GM12878 (cell line): ENCODE measurements around the gene IGFBP1. TPM values are rescaled to one million over a fixed set of nuclear protein-coding genes. Genes with fewer than 3 reads are reported as not detected.
"Not testable (repeated sequence)": the region's sequence is repeated elsewhere in the genome, so short reads cannot be mapped to it uniquely, and the experiment has no call there.

ENCODE experiments used
- ATAC-seq: fragments of 200-7000 bp; cut with Tn5 transposase; 3 replicates; pipeline ENCODE4 v1.9.1; 2020; ENCODE audit warnings: mild to moderate bottlenecking, moderate library complexity
- Bru-seq: library from RNA; stranded (reverse); fragments of 400-500 nt; gene quantifications from one replicate; lab custom pipeline; 2021; lab: Mats Ljungman, UMichigan
- BruChase-seq, 2 experiments: library from RNA; stranded (reverse); fragments of 400-500 nt; gene quantifications; one replicate each; lab custom pipeline; 2021; lab: Mats Ljungman, UMichigan
- BruUV-seq: library from RNA; stranded (reverse); fragments of 400-500 nt; replicated peaks from 2 replicates; lab custom pipeline; 2021; lab: Mats Ljungman, UMichigan
- CTCF ChIA-PET: fragments of 300-600 bp; sonication (Branson Sonifier 250); formaldehyde crosslinking; extraction: SDS; loops from one replicate; lab custom pipeline; 2021; ENCODE audit warnings: inconsistent platforms; lab: Yijun Ruan, JAX
- POLR2A ChIA-PET: fragments of 350-600 bp; formaldehyde crosslinking; extraction: SDS; loops from one replicate; lab custom pipeline; 2021; ENCODE audit warnings: inconsistent platforms; lab: Charles Lee
- RAD21 ChIA-PET: fragments of 300-600 bp; sonication (Branson Sonifier 250); formaldehyde crosslinking; loops from one replicate; lab custom pipeline; 2023; ENCODE audit warnings: antibody characterized with exemption; ENCODE audit not compliant: unreplicated experiment; lab: Charles Lee
- SMC1A ChIA-PET: fragments of 300-600 bp; sonication (Branson Sonifier 250); formaldehyde crosslinking; loops from one replicate; lab custom pipeline; 2023; ENCODE audit not compliant: unreplicated experiment, uncharacterized antibody; lab: Charles Lee
- DNase-seq: peaks from one replicate; pipeline ENCODE4 v3.0.0-alpha.2; 2011; ENCODE audit warnings: low read depth, low spot score
- FAIRE-seq: peaks from 3 replicates; lab custom pipeline; 2011; peaks lifted over from hg19 to GRCh38; lab: Jason Lieb, UNC
- H2AFZ ChIP-seq: 2 replicates; pipeline ENCODE4 v1.6.0; 2011; ENCODE audit warnings: low read depth, low read length, control low read depth; ENCODE audit not compliant: control insufficient read depth
- H3K27ac ChIP-seq: 2 replicates; pipeline ENCODE4 v1.5.1; 2011; ENCODE audit warnings: control low read depth; ENCODE audit not compliant: control insufficient read depth, insufficient read depth
- H3K27me3 ChIP-seq, 2 experiments: replicated peaks in 1 of 2; 2 replicates each; pipeline versions ENCODE4 v1.6.0 to v1.6.1; 2011; ENCODE audit warnings: low read length in 1 of 2; ENCODE audit not compliant: control insufficient read depth in 2 of 2, insufficient read depth in 2 of 2
- H3K36me3 ChIP-seq, 2 experiments: 2 replicates each; pipeline ENCODE4 v1.5.1; 2011; ENCODE audit warnings: low read length in 1 of 2; ENCODE audit not compliant: control insufficient read depth in 2 of 2, insufficient read depth in 2 of 2
- H3K4me1 ChIP-seq: 2 replicates; pipeline ENCODE4 v1.6.1; 2011; ENCODE audit warnings: mild to moderate bottlenecking, low read length, moderate library complexity, mixed read lengths; ENCODE audit not compliant: control insufficient read depth, insufficient read depth
- H3K4me2 ChIP-seq: 2 replicates; pipeline ENCODE4 v1.6.0; 2011; ENCODE audit warnings: control low read depth; ENCODE audit not compliant: control insufficient read depth, insufficient read depth
- H3K4me3 ChIP-seq: fragments of 200-600 bp; sonication (generic); 2 replicates; pipeline ENCODE4 v1.5.1; 2016
- H3K79me2 ChIP-seq: 2 replicates; pipeline ENCODE4 v1.6.0; 2011; ENCODE audit warnings: low read length; ENCODE audit not compliant: control insufficient read depth, insufficient read depth
- H3K9ac ChIP-seq: 2 replicates; pipeline ENCODE4 v1.8.0; 2011; ENCODE audit warnings: low read length, control low read depth, mixed read lengths; ENCODE audit not compliant: control insufficient read depth, insufficient read depth
- H3K9me3 ChIP-seq: replicated peaks from 3 replicates; pipeline ENCODE4 v1.5.1; 2011; ENCODE audit warnings: mild to moderate bottlenecking, low read length; ENCODE audit not compliant: control insufficient read depth, insufficient read depth
- H4K20me1 ChIP-seq: 2 replicates; pipeline ENCODE4 v1.6.0; 2011; ENCODE audit not compliant: control insufficient read depth, insufficient read depth
- BACH1 ChIP-seq: fragments of 450-650 bp; IDR thresholded peaks from 2 replicates; pipeline ENCODE4 v1.6.1; 2017; ENCODE audit warnings: mild to moderate bottlenecking, borderline replicate concordance
- EZH2 ChIP-seq: IDR thresholded peaks from 2 replicates; pipeline ENCODE4 v1.6.1; 2012; ENCODE audit warnings: low read depth, mild to moderate bottlenecking, control low read depth, inconsistent platforms, low read length, borderline replicate concordance; ENCODE audit not compliant: control insufficient read depth
- FOXK2 ChIP-seq: fragments of 450-650 bp; IDR thresholded peaks from 2 replicates; pipeline ENCODE4 v1.6.1; 2017; ENCODE audit warnings: mild to moderate bottlenecking, moderate library complexity
- RCOR1 ChIP-seq: conservative IDR thresholded peaks from 2 replicates; pipeline ENCODE4 v1.6.1; 2012; ENCODE audit warnings: low read depth, low read length, improper control_type of control experiment
- SMC3 ChIP-seq: IDR thresholded peaks from 2 replicates; pipeline ENCODE4 v1.6.1; 2011; ENCODE audit warnings: low read length, improper control_type of control experiment, borderline replicate concordance
- STAT1 ChIP-seq: fragments of 450-650 bp; conservative IDR thresholded peaks from 2 replicates; pipeline ENCODE4 v1.6.1; 2014; ENCODE audit warnings: antibody characterized with exemption, mild to moderate bottlenecking
- TCF3 ChIP-seq: IDR thresholded peaks from 2 replicates; pipeline ENCODE4 v1.6.1; 2012; ENCODE audit warnings: low read depth, mild to moderate bottlenecking, low read length, borderline replicate concordance; ENCODE audit not compliant: insufficient read depth
- ZZZ3 ChIP-seq: IDR thresholded peaks from 2 replicates; pipeline ENCODE4 v1.6.1; 2011; ENCODE audit warnings: low read depth; ENCODE audit not compliant: control insufficient read depth, insufficient read length
- WGBS: methylation state at CpG from one replicate; pipeline ENCODE4 v1.1.6; 2016; ENCODE audit warnings: low lambda C conversion rate; ENCODE audit not compliant: insufficient replicate concordance, insufficient coverage; ENCODE audit errors: missing lambda C conversion rate; 5-methylcytosine and 5-hydroxymethylcytosine counted together
- in situ Hi-C: fragments of 300-500 bp; cut with MboI; formaldehyde crosslinking; loops from 9 replicates; pipeline ENCODE4 v1.14.3; 2018; ENCODE audit warnings: mixed read lengths
- intact Hi-C: fragments of 100-400 bp; cut with micrococcal nuclease; formaldehyde crosslinking; loops from one replicate; pipeline ENCODE4 v1.14.2; 2022; ENCODE audit not compliant: unreplicated experiment
- long read RNA-seq, 2 experiments: library from polyadenylated mRNA; unstranded; transcript quantifications; one replicate each; pipeline ENCODE4 v2.0.0, GENCODE V29; 2019 to 2020
- polyA minus RNA-seq, 3 experiments: library from RNA; depleted of rRNA, polyadenylated mRNA; stranded (reverse); fragments of >200 nt; gene quantifications; 2 replicates each; pipeline ENCODE4 v1.2.3, GENCODE V29; 2011
- polyA plus RNA-seq, 11 experiments: library from polyadenylated mRNA; depleted of rRNA in 4 of 11; unstranded in 6 of 11; stranded (reverse) in 5 of 11; fragments of >200 nt; fragmentation: Nextera tagmentation in 4 of 11; fragmentation: Illumina TruSeq in 1 of 11; extraction: Ambion mirVana in 4 of 11; extraction: Trizol in 1 of 11; gene quantifications; 1 replicate in 1 of 11; 2 replicates in 10 of 11; pipeline versions ENCODE4 v1.2.1 to v1.2.3, GENCODE V29; 2011 to 2016; ENCODE audit warnings: inconsistent platforms in 2 of 11, missing spikeins in 2 of 11, low read depth in 1 of 11
- total RNA-seq, 4 experiments: library from RNA; depleted of rRNA in 3 of 4; stranded (reverse); fragments of >200 nt in 3 of 4; fragmentation: Illumina TruSeq in 1 of 4; extraction: Trizol in 1 of 4; gene quantifications; 2 replicates each; pipeline versions ENCODE4 v1.2.1 to v1.2.3, GENCODE V29; 2013 to 2021
- TF ChIP-seq, protein P1 (sequence below), 3 experiments: IDR thresholded peaks in 2 of 3; conservative IDR thresholded peaks in 1 of 3; 2 replicates each; pipeline ENCODE4 v1.5.1; 2011; ENCODE audit warnings: low read depth in 3 of 3, low read length in 3 of 3, mild to moderate bottlenecking in 3 of 3, control low read depth in 2 of 3, moderate library complexity in 2 of 3, inconsistent platforms in 1 of 3, mixed read lengths in 1 of 3; ENCODE audit not compliant: control insufficient read depth in 2 of 3, insufficient read depth in 1 of 3; ENCODE audit errors: extremely low read depth in 1 of 3

Gene IGFBP1
- not detected in 2 replicates for total RNA-seq (2013; cell fraction: nucleolus; rRNA removed)
- not detected in 2 replicates for total RNA-seq (2014; rRNA removed)
- not detected in 2 replicates for total RNA-seq (2014; rRNA removed; fragmentation: Illumina TruSeq; extraction: Trizol)
- total RNA-seq (2021) = 0.13 and 0.29 TPM in 2 replicates
- polyA plus RNA-seq (2011; ENCODE audit: low read depth) = not detected
- polyA plus RNA-seq (2011; rRNA removed) = not detected in 2 replicates
- not detected in 2 replicates for polyA plus RNA-seq (2011; cell fraction: cytosol; rRNA removed)
- polyA plus RNA-seq (2011; cell fraction: nucleus; rRNA removed) = not detected in 2 replicates
- polyA plus RNA-seq (2012) = 0.07 TPM in 1 of 2 replicates, not detected in the other
- polyA plus RNA-seq (2014; fragmentation: Illumina TruSeq; extraction: Trizol) = not detected in 2 replicates
- polyA plus RNA-seq (2014; fragmentation: Nextera tagmentation; extraction: Ambion mirVana) = not detected
- not detected in 2 replicates for polyA plus RNA-seq (2014; rRNA removed)
- polyA plus RNA-seq (2016; fragmentation: Nextera tagmentation; extraction: Ambion mirVana) = not detected
- polyA minus RNA-seq (2011; rRNA and poly(A)+ RNA removed) = not detected in 2 replicates
- polyA minus RNA-seq (2011; cell fraction: cytosol; rRNA and poly(A)+ RNA removed) = not detected in 2 replicates
- polyA minus RNA-seq (2011; cell fraction: nucleus; rRNA and poly(A)+ RNA removed) = not detected in 2 replicates
- percentile 11 among the genes with signal in this experiment for Bru-seq, nascent RNA
- not detected for BruChase-seq, experiment 1, labeled RNA remaining after a 6-hour chase
- BruChase-seq, experiment 2, labeled RNA remaining after a 2-hour chase = percentile 12 among the genes with signal in this experiment
- long read RNA-seq, experiment 1 = 0 reads
- long read RNA-seq, experiment 2 = 0 reads

GRCh38 chr7:45888185-45888992 is at the start of gene IGFBP1:
TSS of gene IGFBP1 (plus strand) at chr7:45888488. CDS start at chr7:45888653, 165 bp downstream.
- WGBS = 20% methylated on average over 62 of the region's 73 CpGs
- CTCF ChIA-PET = interaction anchor here (0.8 to 1.0 kb wide), 2 partner anchors 31 to 34 kb away, joined by 3 read pairs; no protein-coding TSS in a partner anchor
- no peak for DNase-seq
- SMC1A ChIA-PET = no interaction called here
- H3K9ac ChIP-seq = no peak within 1 kb of the TSS
- ATAC-seq = peak; percentile 27; the same call in 1 of the 3 replicates
- 0 out of 2 replicates have a peak, but pooled peaks cover 4% of the 10 kb centered on the region for H4K20me1 ChIP-seq
- no peaks in the 10 kb centered on the region for H3K9me3 ChIP-seq
- H3K4me1 ChIP-seq = no peaks in the 10 kb centered on the region
- no peak within 1 kb of the TSS for H3K4me3 ChIP-seq
- BruUV-seq = no TSS peak
- H3K36me3 ChIP-seq = no peaks in the 10 kb centered on the region
- no peak for FAIRE-seq
- H3K27ac ChIP-seq = no peak within 1 kb of the TSS
- in situ Hi-C loops (no loop called here), intact Hi-C loops (no loop called here)
- TF ChIP-seq TCF3 (no peak), EZH2 (no peak), FOXK2 (no peak), BACH1 (no peak), ZZZ3 (no peak), RCOR1 (no peak), SMC3 (no peak), STAT1 (no peak)
- TF ChIP-seq, protein P1, sequence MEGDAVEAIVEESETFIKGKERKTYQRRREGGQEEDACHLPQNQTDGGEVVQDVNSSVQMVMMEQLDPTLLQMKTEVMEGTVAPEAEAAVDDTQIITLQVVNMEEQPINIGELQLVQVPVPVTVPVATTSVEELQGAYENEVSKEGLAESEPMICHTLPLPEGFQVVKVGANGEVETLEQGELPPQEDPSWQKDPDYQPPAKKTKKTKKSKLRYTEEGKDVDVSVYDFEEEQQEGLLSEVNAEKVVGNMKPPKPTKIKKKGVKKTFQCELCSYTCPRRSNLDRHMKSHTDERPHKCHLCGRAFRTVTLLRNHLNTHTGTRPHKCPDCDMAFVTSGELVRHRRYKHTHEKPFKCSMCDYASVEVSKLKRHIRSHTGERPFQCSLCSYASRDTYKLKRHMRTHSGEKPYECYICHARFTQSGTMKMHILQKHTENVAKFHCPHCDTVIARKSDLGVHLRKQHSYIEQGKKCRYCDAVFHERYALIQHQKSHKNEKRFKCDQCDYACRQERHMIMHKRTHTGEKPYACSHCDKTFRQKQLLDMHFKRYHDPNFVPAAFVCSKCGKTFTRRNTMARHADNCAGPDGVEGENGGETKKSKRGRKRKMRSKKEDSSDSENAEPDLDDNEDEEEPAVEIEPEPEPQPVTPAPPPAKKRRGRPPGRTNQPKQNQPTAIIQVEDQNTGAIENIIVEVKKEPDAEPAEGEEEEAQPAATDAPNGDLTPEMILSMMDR (IDR thresholded peaks at IDR 0.05 in 2 of 3, conservative IDR thresholded peaks at IDR 0.05 in 1 of 3; ENCODE audit: control insufficient read depth in 2 of 3, extremely low read depth in 1 of 3, insufficient read depth in 1 of 3, low read depth in 3 of 3, low read length in 3 of 3) = no peak
- H3K4me2 ChIP-seq = no peak within 1 kb of the TSS
- RAD21 ChIA-PET = no interaction called here
- no peaks in the 10 kb centered on the region for H3K79me2 ChIP-seq
- peaks cover 0 to 18% of the 10 kb centered on the region in 2 experiments for H3K27me3 ChIP-seq
- POLR2A ChIA-PET = no interaction called here
- H2AFZ ChIP-seq = no peak within 1 kb of the TSS

DNA sequence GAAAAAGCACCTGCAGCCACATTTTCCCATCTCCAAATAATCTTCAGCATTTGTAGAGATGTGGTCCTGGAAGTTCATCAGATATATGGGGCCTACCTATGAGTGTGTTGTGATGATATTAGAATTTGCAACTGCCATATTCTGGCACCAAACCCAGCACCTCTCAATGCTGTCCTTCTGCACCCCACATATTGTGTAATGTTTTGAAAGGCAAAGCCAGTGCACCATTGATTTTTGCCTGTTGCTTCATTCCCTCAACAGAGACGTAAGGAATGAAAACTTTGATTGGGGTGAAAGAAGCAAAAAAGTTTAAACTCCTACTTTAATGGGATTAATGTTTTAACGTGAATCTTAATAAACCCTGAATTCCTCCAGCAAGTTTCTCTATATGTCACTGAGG is 49.4 kb upstream of the IGFBP1 start:
- FAIRE-seq, CTCF ChIA-PET, H3K4me3 ChIP-seq, DNase-seq, intact Hi-C loops, H4K20me1 ChIP-seq, H3K4me1 ChIP-seq, H3K9ac ChIP-seq, H3K4me2 ChIP-seq, RAD21 ChIA-PET, H3K27ac ChIP-seq, H3K27me3 ChIP-seq, H2AFZ ChIP-seq, BruUV-seq, in situ Hi-C loops, H3K9me3 ChIP-seq, H3K36me3 ChIP-seq, H3K79me2 ChIP-seq, SMC1A ChIA-PET, ATAC-seq: not testable (repeated sequence)
- WGBS = 22% methylated on average over 1 of the region's 2 CpGs
- POLR2A ChIA-PET = interaction anchor here (0.6 kb wide), 1 partner anchor 500 kb away, joined by 3 read pairs; no protein-coding TSS in a partner anchor
